NCI-H446 treated with DMSO at 0.1 percent for 48 hours (cell line): Measurements from ENCODE around the gene ANKS1A.
"Not testable (repeated sequence)": the region's sequence is repeated elsewhere in the genome, so short reads cannot be mapped to it uniquely, and the experiment has no call there.

Experiments used
- DNase-seq: peaks from one replicate; lab custom pipeline; 2025; lab: John Stamatoyannopoulos, UW

ANKS1A gene, protein sequence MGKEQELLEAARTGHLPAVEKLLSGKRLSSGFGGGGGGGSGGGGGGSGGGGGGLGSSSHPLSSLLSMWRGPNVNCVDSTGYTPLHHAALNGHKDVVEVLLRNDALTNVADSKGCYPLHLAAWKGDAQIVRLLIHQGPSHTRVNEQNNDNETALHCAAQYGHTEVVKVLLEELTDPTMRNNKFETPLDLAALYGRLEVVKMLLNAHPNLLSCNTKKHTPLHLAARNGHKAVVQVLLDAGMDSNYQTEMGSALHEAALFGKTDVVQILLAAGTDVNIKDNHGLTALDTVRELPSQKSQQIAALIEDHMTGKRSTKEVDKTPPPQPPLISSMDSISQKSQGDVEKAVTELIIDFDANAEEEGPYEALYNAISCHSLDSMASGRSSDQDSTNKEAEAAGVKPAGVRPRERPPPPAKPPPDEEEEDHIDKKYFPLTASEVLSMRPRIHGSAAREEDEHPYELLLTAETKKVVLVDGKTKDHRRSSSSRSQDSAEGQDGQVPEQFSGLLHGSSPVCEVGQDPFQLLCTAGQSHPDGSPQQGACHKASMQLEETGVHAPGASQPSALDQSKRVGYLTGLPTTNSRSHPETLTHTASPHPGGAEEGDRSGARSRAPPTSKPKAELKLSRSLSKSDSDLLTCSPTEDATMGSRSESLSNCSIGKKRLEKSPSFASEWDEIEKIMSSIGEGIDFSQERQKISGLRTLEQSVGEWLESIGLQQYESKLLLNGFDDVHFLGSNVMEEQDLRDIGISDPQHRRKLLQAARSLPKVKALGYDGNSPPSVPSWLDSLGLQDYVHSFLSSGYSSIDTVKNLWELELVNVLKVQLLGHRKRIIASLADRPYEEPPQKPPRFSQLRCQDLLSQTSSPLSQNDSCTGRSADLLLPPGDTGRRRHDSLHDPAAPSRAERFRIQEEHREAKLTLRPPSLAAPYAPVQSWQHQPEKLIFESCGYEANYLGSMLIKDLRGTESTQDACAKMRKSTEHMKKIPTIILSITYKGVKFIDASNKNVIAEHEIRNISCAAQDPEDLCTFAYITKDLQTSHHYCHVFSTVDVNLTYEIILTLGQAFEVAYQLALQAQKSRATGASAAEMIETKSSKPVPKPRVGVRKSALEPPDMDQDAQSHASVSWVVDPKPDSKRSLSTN

DNA sequence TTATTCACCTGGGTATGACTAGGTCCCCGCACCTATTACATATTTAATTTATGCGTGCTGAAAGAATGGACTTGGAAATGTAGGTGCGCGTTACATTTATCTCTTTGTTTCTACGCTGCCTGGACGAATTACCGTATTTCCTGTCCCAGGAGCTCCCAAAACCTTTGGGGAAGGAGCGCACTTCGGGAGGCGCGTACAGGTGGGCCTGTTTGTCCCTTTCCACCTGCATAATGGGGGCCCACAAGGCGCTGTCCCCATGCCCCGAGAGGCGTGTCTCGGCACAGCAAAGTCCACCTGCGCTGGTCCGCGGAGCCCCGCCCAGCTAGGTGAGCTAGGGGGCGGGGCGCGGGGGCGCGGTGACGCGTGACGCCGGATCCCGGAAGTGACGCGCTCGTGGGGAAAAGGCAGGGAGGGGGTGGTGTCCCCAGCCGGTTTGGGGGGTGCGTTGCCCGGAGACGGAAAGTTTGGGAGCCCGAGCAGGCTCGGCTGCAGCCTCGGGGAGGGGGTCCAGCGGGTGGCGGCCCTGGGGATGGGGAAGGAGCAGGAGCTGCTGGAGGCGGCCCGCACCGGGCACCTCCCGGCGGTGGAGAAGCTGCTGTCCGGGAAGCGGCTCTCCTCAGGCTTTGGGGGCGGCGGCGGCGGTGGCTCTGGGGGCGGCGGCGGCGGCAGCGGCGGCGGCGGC, at the start of gene ANKS1A:
Gene ANKS1A, plus strand, starts transcription at position 382 of the 682 bp plus-strand sequence. Its CDS starts 148 bp downstream, at position 530.
- no peak for DNase-seq

- no peak for DNase-seq
These were observed 49.2 kb upstream of the ANKS1A start for GRCh38 chr6:34839666-34840352.

DNA sequence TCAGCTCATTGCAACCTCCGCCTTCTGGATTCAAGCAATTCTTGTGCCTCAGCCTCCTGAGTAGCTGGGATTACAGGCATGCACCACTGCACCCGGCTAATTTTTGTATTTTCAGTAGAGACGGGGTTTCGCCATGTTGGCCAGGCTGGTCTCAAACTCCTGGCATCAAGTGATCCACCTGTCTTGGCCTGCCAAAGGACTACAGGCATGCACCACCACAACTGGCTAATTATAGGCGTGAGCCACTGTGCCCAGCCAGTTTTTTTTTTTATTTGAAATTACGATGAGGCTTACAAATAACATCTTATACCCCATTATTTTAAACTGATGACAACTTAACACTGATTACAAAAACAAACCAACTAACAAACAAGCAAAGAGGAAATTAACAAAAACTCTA, 40.0 kb upstream of the ANKS1A start:
- not testable (repeated sequence) for DNase-seq

- DNase-seq = no peak
These were observed 37.7 kb upstream of the ANKS1A start for GRCh38 chr6:34851361-34851760.

- no peak for DNase-seq
These were observed 36.5 kb upstream of the ANKS1A start for GRCh38 chr6:34852406-34853085.

DNA sequence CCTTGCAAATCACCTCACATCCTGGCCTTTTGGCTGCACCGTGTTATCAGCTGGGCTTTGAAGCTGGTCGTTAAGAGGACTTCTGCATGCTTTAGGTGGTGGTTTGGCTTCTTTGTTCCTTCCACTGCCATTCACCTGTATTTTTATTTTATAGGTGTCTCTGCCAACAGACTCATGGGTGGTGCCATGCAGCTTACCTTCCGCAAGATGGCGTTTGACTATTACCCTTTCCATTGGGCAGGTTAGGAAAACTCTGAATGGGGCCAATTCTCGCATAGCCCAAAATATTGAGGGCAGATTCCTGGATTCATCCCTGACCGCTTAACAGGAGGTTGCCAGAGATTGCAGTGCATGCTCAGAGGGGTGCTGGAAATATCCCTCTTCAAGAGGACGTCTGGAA, 33.6 kb upstream of the ANKS1A start:
- DNase-seq = no peak

- DNase-seq = no peak
These were observed 30.4 kb upstream of the ANKS1A start for GRCh38 chr6:34858681-34859080.

DNA sequence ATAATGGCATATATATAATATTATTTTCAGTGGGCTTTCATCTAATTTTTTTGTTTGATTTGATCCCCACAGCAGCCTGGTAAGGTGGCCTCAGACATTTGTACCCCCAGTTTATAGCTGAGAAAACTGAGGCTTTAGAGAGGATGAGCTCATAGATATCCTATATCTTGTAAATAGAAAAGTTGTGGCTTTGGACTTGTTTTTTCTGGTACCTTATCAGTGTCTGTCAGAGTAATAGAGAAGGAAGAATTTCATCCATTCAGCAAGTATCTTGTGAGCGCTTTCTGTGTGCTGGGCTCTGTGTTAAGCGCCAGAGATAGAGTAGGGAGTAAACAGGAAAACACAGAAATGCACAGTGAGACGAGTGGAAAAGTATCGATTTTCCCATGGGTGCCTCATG, 29.1 kb upstream of the ANKS1A start:
- DNase-seq = no peak

- DNase-seq = no peak
These were observed 28.3 kb upstream of the ANKS1A start for GRCh38 chr6:34860776-34861175.

GRCh38 chr6:34864007-34864406, 25.0 kb upstream of the ANKS1A start:
- no peak for DNase-seq

- no peak for DNase-seq
These were observed 23.9 kb upstream of the ANKS1A start for GRCh38 chr6:34865107-34865506.

DNA sequence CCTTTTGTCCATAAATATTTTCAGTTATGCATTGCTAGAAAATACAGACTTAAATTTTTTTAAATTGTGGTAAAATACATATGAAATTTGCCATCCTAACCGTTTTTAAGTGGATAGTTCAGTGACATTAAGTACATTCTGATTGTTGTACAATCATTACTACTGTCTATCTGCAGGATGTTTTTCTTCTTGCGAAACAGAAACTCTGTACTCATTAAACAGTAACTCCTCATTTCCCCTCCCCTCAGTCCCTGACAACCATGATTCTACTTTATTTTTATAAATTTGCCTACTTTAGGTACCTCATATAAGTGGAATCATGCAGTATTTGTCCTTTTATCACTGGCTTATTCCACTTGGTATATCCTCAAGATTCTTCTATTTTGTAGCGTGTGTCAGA, 22.5 kb upstream of the ANKS1A start:
- DNase-seq = no peak

DNA sequence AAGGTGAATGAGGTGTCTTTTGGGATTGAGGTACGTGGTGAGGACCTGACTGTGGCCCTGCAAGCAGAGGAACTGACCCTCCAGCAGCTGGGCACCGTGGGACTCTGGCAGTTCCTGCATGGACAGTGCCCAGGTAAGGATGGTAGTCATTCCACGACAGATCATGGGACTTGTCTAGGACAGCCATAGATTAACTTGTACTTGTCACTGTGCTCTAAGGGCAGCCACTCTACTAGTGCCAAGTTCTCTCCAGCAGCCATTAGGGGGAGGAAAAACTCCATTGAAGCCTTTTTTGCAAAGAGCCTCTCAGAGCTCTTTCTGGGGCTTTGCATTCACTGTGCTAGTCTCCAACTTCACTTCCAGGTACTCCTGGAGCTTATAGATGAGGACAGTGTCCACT, 21.6 kb upstream of the ANKS1A start:
- no peak for DNase-seq

GRCh38 chr6:34871853-34872252, 17.2 kb upstream of the ANKS1A start:
- DNase-seq = no peak

DNA sequence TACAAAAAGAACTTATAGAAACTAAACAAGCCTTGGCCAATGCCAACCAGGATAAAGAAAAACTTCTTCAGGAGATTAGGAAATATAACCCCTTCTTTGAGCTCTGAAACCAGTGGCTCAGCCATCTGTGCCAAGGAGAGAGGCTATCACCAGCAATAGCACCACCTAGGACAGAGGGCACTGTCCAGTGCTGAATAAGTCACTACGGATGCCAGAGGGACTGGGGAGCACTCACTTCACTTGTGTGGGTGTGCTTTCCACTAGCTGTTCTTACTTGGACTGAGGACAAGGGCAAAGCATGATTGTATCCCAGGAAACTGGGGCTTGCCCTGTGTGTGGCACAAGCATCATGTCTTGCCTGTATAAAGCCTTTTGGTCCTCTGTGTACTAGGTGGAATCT, 16.7 kb upstream of the ANKS1A start:
- no peak for DNase-seq

GRCh38 chr6:34875292-34876213, 13.5 kb upstream of the ANKS1A start:
- DNase-seq = no peak

- DNase-seq = no peak
These were observed 12.6 kb upstream of the ANKS1A start for GRCh38 chr6:34876472-34876871.

- DNase-seq = no peak
These were observed 11.8 kb upstream of the ANKS1A start for GRCh38 chr6:34877259-34877658.

- DNase-seq = no peak
These were observed 11.1 kb upstream of the ANKS1A start for GRCh38 chr6:34877869-34878485.
